ENCODE data around the gene YPEL3.
"Not testable (repeated sequence)": the region's sequence is repeated elsewhere in the genome, so short reads cannot be mapped to it uniquely, and the experiment has no call there.

YPEL3 gene

GRCh38 chr16:30139583-30140481, 43.8 kb upstream of the YPEL3 start:
- no peak overlapping the region for H3K27ac ChIP-seq
- no peak for TF ChIP-seq CTCF (conservative IDR thresholded peaks at IDR 0.05)

- no peak for TF ChIP-seq CTCF (conservative IDR thresholded peaks at IDR 0.05)
- H3K27ac ChIP-seq, result no peak overlapping the region
Measured at GRCh38 chr16:30137897-30138296, 41.9 kb upstream of the YPEL3 start.

GRCh38 chr16:30136971-30137605, 41.1 kb upstream of the YPEL3 start:
- TF ChIP-seq CTCF (conservative IDR thresholded peaks at IDR 0.05), result no peak
- H3K27ac ChIP-seq, result no peak overlapping the region

GRCh38 chr16:30132591-30132990, 36.6 kb upstream of the YPEL3 start:
- TF ChIP-seq CTCF (conservative IDR thresholded peaks at IDR 0.05), result no peak
- no peak overlapping the region for H3K27ac ChIP-seq

- TF ChIP-seq CTCF (conservative IDR thresholded peaks at IDR 0.05), result no peak
- no peak overlapping the region for H3K27ac ChIP-seq
Measured at GRCh38 chr16:30131869-30132475, 36.0 kb upstream of the YPEL3 start.

- no peak overlapping the region for H3K27ac ChIP-seq
- no peak for TF ChIP-seq CTCF (conservative IDR thresholded peaks at IDR 0.05)
Measured at GRCh38 chr16:30127993-30128392, 32.0 kb upstream of the YPEL3 start.

GRCh38 chr16:30125690-30126089, 29.7 kb upstream of the YPEL3 start:
- H3K27ac ChIP-seq, result not testable (repeated sequence)

Measured in VCaP (cell line).